WTC11 (cell line): ENCODE results near the gene CCNQ. TPM values are rescaled to one million over a fixed set of nuclear protein-coding genes. Genes with fewer than 3 reads are reported as not detected.
A peak's percentile ranks its signal among the peaks of the same experiment; 100 is the strongest.

ENCODE experiments used
- ATAC-seq: fragments of 200-7000 bp; cut with Tn5 transposase; 2 replicates; pipeline ENCODE4 v1.10.0; 2021; ENCODE audit warnings: mild to moderate bottlenecking, moderate library complexity
- CTCF ChIA-PET: fragments of 300-600 bp; sonication (Branson Sonifier 250); formaldehyde crosslinking; loops from one replicate; lab custom pipeline; 2021; ENCODE audit warnings: antibody characterized with exemption; lab: Charles Lee
- POLR2A ChIA-PET: fragments of 350-600 bp; sonication (Branson Sonifier 250); formaldehyde crosslinking; loops from one replicate; lab custom pipeline; 2021; ENCODE audit warnings: antibody characterized with exemption; lab: Charles Lee
- DNase-seq: peaks from one replicate; pipeline ENCODE4 v3.0.0; 2021; ENCODE audit warnings: low spot score
- H3K27ac Mint-ChIP-seq: 2 replicates; pipeline ENCODE4 v1.8.0; 2021; ENCODE audit warnings: mixed read lengths
- H3K27me3 Mint-ChIP-seq: 2 replicates; pipeline ENCODE4 v1.8.0; 2021; ENCODE audit warnings: low read depth, mild to moderate bottlenecking, moderate library complexity, mixed read lengths
- H3K36me3 Mint-ChIP-seq: 2 replicates; pipeline ENCODE4 v1.8.0; 2021; ENCODE audit warnings: mixed read lengths
- H3K4me1 Mint-ChIP-seq: 2 replicates; pipeline ENCODE4 v1.8.0; 2022; ENCODE audit warnings: mixed read lengths
- H3K4me3 Mint-ChIP-seq: 2 replicates; pipeline ENCODE4 v1.8.0; 2021; ENCODE audit warnings: mild to moderate bottlenecking, moderate library complexity, mixed read lengths
- H3K9me3 Mint-ChIP-seq: 2 replicates; pipeline ENCODE4 v1.8.0; 2021; ENCODE audit warnings: mixed read lengths
- NR1H2 ChIP-seq: sonication (generic); formaldehyde crosslinking; IDR thresholded peaks from 2 replicates; pipeline ENCODE4 v1.9.0; 2021; ENCODE audit warnings: mild to moderate bottlenecking, moderate library complexity, missing genetic modification reagents
- SOX15 ChIP-seq: fragments of 250-450 bp; sonication (Bioruptor Pico); IDR thresholded peaks from 2 replicates; pipeline ENCODE4 v1.9.0; 2021; ENCODE audit warnings: mild to moderate bottlenecking
- ZBTB21 ChIP-seq: sonication (generic); formaldehyde crosslinking; IDR thresholded peaks from 2 replicates; pipeline ENCODE4 v1.8.1; 2023; ENCODE audit warnings: mild to moderate bottlenecking, missing genetic modification reagents, borderline replicate concordance
- ZNF396 ChIP-seq: fragments of 250-450 bp; sonication (Bioruptor Pico); IDR thresholded peaks from 2 replicates; pipeline ENCODE4 v1.8.0; 2021; ENCODE audit warnings: mild to moderate bottlenecking, moderate library complexity, borderline replicate concordance
- ZNF423 ChIP-seq: fragments of 250-450 bp; sonication (Bioruptor Pico); IDR thresholded peaks from 2 replicates; pipeline ENCODE4 v2.1.2; 2022; ENCODE audit warnings: mild to moderate bottlenecking, moderate library complexity
- total RNA-seq: library from RNA; stranded (reverse); gene quantifications from 3 replicates; pipeline ENCODE4 v1.2.3, GENCODE V29; 2021
- TF ChIP-seq, protein P1 (sequence below): sonication (generic); formaldehyde crosslinking; IDR thresholded peaks from 2 replicates; pipeline ENCODE4 v1.8.0; 2022; ENCODE audit warnings: missing genetic modification reagents
- TF ChIP-seq, protein P2 (sequence below): fragments of 250-450 bp; sonication (Bioruptor Pico); IDR thresholded peaks from 2 replicates; pipeline ENCODE4 v2.1.2; 2022; ENCODE audit warnings: mild to moderate bottlenecking, moderate library complexity
- TF ChIP-seq, protein P3 (sequence below): sonication (generic); formaldehyde crosslinking; IDR thresholded peaks from 2 replicates; pipeline ENCODE4 v1.8.1; 2022; ENCODE audit warnings: low read depth, mild to moderate bottlenecking, moderate library complexity, missing genetic modification reagents, borderline replicate concordance
- TF ChIP-seq, protein P4 (sequence below): fragments of 250-450 bp; sonication (Bioruptor Pico); IDR thresholded peaks from 2 replicates; pipeline ENCODE4 v1.8.0; 2021; ENCODE audit warnings: mild to moderate bottlenecking
- TF ChIP-seq, protein P5 (sequence below): sonication (generic); formaldehyde crosslinking; IDR thresholded peaks from 2 replicates; pipeline ENCODE4 v1.8.1; 2023; ENCODE audit warnings: mild to moderate bottlenecking, missing genetic modification reagents, borderline replicate concordance
- TF ChIP-seq, protein P6 (sequence below): sonication (generic); formaldehyde crosslinking; IDR thresholded peaks from 2 replicates; pipeline ENCODE4 v1.8.0; 2023; ENCODE audit warnings: missing genetic modification reagents, mild to moderate bottlenecking, borderline replicate concordance
- TF ChIP-seq, protein P7 (sequence below): sonication (generic); formaldehyde crosslinking; conservative IDR thresholded peaks from 2 replicates; pipeline ENCODE4 v1.8.1; 2023; ENCODE audit warnings: mild to moderate bottlenecking, low read depth, missing genetic modification reagents, moderate library complexity

The CCNQ gene
- total RNA-seq, 1 experiment from 2014 or later = 17.4 TPM

DNA sequence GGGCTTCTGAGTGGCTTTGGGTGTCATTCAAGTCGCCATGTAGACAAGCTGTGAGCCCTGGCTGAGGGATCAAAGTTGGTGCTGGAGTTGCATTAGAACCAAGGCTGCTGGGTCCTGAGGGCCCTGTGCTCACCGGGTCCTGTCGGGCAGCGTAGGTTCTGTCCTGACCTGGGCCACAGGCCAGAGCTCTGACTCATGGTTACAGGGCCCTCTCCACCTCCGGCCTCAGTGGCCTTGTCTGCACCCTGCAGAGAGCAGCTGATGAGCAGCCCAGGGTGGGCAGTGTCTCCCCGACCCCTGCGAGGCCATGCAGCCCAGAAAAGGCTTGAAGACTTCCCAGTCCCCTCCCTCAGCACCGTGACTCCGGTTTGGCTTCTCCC is 59.0 kb downstream of the CCNQ start (continued):
- TF ChIP-seq ZBTB21 (CRISPR knock-in tag) (no peak), ZNF396 (CRISPR knock-in tag) (no peak), SOX15 (CRISPR knock-in tag) (no peak)
- TF ChIP-seq, protein P1, sequence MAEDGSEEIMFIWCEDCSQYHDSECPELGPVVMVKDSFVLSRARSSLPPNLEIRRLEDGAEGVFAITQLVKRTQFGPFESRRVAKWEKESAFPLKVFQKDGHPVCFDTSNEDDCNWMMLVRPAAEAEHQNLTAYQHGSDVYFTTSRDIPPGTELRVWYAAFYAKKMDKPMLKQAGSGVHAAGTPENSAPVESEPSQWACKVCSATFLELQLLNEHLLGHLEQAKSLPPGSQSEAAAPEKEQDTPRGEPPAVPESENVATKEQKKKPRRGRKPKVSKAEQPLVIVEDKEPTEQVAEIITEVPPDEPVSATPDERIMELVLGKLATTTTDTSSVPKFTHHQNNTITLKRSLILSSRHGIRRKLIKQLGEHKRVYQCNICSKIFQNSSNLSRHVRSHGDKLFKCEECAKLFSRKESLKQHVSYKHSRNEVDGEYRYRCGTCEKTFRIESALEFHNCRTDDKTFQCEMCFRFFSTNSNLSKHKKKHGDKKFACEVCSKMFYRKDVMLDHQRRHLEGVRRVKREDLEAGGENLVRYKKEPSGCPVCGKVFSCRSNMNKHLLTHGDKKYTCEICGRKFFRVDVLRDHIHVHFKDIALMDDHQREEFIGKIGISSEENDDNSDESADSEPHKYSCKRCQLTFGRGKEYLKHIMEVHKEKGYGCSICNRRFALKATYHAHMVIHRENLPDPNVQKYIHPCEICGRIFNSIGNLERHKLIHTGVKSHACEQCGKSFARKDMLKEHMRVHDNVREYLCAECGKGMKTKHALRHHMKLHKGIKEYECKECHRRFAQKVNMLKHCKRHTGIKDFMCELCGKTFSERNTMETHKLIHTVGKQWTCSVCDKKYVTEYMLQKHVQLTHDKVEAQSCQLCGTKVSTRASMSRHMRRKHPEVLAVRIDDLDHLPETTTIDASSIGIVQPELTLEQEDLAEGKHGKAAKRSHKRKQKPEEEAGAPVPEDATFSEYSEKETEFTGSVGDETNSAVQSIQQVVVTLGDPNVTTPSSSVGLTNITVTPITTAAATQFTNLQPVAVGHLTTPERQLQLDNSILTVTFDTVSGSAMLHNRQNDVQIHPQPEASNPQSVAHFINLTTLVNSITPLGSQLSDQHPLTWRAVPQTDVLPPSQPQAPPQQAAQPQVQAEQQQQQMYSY (CRISPR knock-in tag) = no peak
- TF ChIP-seq, protein P2, sequence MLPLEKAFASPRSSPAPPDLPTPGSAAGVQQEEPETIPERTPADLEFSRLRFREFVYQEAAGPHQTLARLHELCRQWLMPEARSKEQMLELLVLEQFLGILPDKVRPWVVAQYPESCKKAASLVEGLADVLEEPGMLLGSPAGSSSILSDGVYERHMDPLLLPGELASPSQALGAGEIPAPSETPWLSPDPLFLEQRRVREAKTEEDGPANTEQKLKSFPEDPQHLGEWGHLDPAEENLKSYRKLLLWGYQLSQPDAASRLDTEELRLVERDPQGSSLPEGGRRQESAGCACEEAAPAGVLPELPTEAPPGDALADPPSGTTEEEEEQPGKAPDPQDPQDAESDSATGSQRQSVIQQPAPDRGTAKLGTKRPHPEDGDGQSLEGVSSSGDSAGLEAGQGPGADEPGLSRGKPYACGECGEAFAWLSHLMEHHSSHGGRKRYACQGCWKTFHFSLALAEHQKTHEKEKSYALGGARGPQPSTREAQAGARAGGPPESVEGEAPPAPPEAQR (CRISPR knock-in tag) = no peak
- TF ChIP-seq, protein P3, sequence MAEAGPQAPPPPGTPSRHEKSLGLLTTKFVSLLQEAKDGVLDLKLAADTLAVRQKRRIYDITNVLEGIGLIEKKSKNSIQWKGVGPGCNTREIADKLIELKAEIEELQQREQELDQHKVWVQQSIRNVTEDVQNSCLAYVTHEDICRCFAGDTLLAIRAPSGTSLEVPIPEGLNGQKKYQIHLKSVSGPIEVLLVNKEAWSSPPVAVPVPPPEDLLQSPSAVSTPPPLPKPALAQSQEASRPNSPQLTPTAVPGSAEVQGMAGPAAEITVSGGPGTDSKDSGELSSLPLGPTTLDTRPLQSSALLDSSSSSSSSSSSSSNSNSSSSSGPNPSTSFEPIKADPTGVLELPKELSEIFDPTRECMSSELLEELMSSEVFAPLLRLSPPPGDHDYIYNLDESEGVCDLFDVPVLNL (CRISPR knock-in tag) = no peak

DNA sequence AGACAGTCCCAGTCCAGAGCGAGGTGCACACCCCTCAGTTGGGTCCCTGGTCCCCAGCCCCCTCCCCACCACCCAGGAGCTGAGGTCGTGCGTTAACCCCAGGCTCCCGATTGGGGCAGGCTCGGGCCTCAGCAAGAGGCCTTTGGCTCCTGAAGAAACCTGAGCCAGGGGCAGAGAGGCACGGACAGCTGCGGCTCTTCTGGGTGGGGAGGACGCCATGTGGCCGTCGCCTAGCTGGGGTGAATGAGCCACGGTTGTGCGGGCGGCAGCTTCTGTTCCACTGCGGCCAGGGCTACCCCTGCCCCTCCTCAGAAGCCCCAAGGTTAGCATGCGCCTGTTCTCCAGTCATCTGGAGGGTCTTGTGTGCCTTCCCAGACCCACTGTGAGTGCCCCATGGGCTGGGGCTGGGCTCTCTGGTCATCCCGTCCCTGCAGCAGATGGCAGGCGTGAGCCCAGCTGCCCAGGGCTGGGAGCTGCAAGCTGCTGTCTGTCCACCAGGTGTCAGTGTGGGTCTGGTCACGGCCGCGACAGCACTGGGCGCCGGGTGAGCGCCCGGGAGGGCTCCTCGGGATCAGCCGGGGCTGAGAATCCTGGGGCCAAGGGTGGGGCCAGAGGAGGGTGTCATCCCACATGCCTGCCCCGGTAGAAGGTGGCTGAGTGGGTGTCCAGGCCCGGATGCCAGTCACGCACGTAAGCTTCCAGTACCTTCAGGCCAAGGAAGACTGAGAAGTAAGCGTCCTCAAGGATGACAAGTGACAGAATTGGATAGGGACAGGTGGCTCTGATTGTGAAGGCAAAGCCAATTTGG is 59.6 kb downstream of the CCNQ start:
- H3K27ac Mint-ChIP-seq = no peak overlapping the region

More for the DNA sequence above, 59.6 kb downstream of the CCNQ start:
- ChIA-PET POLR2A (interaction anchor here (0.6 kb wide), 1 partner anchor 35 kb away, joined by 3 read pairs; no protein-coding TSS in a partner anchor), CTCF (interaction anchor here (0.6 to 3.8 kb wide), 41 partner anchors 9 to 598 kb away, joined by 3 to 48 read pairs (median 7); partner anchors contain the start of genes ATP2B3, CCNQ, HAUS7 and SLC6A8)
- Mint-ChIP-seq H3K4me3 (no peak overlapping the region), H3K36me3 (no peaks in the 10 kb centered on the region), H3K27me3 (no peaks in the 10 kb centered on the region), H3K4me1 (no peaks in the 10 kb centered on the region), H3K9me3 (no peaks in the 10 kb centered on the region)
- DNase-seq (peak; percentile 76), ATAC-seq (peak; percentile 93)
- TF ChIP-seq, protein P4, sequence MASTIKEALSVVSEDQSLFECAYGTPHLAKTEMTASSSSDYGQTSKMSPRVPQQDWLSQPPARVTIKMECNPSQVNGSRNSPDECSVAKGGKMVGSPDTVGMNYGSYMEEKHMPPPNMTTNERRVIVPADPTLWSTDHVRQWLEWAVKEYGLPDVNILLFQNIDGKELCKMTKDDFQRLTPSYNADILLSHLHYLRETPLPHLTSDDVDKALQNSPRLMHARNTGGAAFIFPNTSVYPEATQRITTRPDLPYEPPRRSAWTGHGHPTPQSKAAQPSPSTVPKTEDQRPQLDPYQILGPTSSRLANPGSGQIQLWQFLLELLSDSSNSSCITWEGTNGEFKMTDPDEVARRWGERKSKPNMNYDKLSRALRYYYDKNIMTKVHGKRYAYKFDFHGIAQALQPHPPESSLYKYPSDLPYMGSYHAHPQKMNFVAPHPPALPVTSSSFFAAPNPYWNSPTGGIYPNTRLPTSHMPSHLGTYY (CRISPR knock-in tag) = 0 out of 2 replicates have a peak, but pooled peaks have one; percentile 54
- TF ChIP-seq, protein P5, sequence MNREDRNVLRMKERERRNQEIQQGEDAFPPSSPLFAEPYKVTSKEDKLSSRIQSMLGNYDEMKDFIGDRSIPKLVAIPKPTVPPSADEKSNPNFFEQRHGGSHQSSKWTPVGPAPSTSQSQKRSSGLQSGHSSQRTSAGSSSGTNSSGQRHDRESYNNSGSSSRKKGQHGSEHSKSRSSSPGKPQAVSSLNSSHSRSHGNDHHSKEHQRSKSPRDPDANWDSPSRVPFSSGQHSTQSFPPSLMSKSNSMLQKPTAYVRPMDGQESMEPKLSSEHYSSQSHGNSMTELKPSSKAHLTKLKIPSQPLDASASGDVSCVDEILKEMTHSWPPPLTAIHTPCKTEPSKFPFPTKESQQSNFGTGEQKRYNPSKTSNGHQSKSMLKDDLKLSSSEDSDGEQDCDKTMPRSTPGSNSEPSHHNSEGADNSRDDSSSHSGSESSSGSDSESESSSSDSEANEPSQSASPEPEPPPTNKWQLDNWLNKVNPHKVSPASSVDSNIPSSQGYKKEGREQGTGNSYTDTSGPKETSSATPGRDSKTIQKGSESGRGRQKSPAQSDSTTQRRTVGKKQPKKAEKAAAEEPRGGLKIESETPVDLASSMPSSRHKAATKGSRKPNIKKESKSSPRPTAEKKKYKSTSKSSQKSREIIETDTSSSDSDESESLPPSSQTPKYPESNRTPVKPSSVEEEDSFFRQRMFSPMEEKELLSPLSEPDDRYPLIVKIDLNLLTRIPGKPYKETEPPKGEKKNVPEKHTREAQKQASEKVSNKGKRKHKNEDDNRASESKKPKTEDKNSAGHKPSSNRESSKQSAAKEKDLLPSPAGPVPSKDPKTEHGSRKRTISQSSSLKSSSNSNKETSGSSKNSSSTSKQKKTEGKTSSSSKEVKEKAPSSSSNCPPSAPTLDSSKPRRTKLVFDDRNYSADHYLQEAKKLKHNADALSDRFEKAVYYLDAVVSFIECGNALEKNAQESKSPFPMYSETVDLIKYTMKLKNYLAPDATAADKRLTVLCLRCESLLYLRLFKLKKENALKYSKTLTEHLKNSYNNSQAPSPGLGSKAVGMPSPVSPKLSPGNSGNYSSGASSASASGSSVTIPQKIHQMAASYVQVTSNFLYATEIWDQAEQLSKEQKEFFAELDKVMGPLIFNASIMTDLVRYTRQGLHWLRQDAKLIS = no peak
- TF ChIP-seq, protein P6, sequence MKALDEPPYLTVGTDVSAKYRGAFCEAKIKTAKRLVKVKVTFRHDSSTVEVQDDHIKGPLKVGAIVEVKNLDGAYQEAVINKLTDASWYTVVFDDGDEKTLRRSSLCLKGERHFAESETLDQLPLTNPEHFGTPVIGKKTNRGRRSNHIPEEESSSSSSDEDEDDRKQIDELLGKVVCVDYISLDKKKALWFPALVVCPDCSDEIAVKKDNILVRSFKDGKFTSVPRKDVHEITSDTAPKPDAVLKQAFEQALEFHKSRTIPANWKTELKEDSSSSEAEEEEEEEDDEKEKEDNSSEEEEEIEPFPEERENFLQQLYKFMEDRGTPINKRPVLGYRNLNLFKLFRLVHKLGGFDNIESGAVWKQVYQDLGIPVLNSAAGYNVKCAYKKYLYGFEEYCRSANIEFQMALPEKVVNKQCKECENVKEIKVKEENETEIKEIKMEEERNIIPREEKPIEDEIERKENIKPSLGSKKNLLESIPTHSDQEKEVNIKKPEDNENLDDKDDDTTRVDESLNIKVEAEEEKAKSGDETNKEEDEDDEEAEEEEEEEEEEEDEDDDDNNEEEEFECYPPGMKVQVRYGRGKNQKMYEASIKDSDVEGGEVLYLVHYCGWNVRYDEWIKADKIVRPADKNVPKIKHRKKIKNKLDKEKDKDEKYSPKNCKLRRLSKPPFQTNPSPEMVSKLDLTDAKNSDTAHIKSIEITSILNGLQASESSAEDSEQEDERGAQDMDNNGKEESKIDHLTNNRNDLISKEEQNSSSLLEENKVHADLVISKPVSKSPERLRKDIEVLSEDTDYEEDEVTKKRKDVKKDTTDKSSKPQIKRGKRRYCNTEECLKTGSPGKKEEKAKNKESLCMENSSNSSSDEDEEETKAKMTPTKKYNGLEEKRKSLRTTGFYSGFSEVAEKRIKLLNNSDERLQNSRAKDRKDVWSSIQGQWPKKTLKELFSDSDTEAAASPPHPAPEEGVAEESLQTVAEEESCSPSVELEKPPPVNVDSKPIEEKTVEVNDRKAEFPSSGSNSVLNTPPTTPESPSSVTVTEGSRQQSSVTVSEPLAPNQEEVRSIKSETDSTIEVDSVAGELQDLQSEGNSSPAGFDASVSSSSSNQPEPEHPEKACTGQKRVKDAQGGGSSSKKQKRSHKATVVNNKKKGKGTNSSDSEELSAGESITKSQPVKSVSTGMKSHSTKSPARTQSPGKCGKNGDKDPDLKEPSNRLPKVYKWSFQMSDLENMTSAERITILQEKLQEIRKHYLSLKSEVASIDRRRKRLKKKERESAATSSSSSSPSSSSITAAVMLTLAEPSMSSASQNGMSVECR = no peak
- peak; percentile 31; the same call in 1 of the 2 replicates for TF ChIP-seq ZNF423 (CRISPR knock-in tag)
- TF ChIP-seq NR1H2 (CRISPR knock-in tag) = no peak
- TF ChIP-seq, protein P7, sequence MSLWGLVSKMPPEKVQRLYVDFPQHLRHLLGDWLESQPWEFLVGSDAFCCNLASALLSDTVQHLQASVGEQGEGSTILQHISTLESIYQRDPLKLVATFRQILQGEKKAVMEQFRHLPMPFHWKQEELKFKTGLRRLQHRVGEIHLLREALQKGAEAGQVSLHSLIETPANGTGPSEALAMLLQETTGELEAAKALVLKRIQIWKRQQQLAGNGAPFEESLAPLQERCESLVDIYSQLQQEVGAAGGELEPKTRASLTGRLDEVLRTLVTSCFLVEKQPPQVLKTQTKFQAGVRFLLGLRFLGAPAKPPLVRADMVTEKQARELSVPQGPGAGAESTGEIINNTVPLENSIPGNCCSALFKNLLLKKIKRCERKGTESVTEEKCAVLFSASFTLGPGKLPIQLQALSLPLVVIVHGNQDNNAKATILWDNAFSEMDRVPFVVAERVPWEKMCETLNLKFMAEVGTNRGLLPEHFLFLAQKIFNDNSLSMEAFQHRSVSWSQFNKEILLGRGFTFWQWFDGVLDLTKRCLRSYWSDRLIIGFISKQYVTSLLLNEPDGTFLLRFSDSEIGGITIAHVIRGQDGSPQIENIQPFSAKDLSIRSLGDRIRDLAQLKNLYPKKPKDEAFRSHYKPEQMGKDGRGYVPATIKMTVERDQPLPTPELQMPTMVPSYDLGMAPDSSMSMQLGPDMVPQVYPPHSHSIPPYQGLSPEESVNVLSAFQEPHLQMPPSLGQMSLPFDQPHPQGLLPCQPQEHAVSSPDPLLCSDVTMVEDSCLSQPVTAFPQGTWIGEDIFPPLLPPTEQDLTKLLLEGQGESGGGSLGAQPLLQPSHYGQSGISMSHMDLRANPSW (CRISPR knock-in tag) = no peak
